GM04504 (cell line): ENCODE results near the gene DMRT2.

Source experiments
- DNase-seq: peaks from one replicate; pipeline ENCODE4 v3.0.0-alpha.2; 2012; ENCODE audit warnings: low read depth

DMRT2 gene

DNA sequence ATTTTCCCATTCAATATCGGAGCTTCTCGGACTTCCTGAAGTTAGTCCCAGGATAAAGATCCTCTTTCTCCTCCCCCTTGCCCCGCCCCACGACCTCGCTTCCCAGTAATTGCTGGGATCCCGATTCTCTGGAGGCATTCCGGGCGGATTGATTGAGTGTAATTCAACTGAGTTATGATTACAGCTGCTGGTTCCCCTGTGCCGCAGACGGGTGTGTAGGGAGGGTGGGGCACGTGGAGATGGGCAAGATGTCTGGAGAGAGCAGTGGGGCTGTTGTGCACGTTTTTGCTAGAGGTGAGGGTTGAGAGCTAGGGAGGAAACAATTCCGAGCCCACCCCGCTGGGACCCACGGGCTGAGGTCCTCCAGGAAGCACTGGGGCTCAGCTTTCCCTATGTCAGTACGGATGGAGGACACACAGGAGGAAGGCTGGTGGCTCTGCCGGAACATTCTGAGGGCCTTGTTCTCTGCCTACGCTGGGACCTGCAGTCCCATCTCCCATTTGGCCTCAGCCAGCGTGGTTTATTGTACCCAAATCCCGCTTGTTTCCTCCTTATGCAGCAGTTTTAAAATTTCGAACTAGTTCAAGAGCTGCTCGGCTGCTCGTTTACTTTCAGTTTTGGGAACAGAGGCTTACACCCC lies 2.4 kb upstream of the DMRT2 start:
- no peak for DNase-seq

DNA sequence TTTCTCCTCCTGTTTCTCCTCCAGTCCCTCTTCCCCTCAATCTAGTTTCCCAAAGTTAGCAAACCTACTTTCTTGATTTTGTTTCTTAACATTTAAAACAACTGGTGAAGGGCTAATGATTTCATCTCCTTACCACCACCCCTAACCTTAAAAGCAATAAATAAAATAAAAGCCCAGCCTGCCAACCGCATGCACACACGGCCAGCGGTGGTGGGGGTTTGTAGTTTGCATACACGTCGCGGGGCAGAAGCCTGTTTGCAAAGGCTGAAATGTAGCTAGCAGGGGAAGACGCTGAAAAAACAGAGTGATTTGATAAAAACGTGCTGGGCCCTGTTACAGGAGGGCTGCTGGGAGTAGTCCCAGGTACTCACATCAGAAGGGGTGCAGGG lies 1.9 kb upstream of the DMRT2 start:
- no peak for DNase-seq

DNA sequence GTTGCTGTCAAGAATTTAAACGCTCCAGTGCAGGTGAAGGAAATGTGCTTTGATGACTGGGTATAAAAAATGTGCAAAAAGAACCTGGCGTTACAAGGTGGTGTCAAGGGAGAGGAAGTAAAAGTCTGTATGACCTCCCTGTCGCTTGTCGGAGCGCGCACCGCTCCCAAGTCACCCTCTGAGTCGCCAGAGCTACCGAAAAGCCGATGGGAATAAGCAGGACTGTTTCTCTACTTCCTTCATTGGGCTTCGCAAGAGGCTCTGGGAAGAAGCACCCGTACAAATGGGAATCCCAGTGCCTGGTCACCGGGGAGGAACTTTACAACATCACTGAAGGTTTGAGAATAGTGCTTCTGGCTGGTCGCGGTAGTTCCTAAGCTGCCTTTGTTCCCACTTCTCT lies 1.3 kb upstream of the DMRT2 start:
- DNase-seq, result no peak

DNA sequence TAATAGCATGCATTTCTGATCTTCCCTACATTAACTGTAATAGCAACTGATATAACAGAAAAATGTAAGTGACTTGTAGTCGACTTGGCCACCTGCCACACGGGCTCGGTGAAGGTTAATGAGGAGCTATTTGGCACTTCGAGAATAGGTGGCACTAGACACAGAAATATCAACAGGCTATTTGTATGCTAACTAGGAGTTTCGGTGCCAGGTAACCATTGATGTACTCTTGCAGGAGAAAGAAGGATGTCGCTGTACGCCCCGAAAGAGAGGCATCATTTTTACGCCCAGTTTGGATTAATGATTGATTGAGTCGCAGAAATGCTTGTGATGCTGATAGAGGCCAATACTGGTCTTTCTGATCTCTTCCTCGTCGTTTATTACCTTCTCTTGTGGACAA lies 516 bp upstream of the DMRT2 start:
- no peak for DNase-seq

DNA sequence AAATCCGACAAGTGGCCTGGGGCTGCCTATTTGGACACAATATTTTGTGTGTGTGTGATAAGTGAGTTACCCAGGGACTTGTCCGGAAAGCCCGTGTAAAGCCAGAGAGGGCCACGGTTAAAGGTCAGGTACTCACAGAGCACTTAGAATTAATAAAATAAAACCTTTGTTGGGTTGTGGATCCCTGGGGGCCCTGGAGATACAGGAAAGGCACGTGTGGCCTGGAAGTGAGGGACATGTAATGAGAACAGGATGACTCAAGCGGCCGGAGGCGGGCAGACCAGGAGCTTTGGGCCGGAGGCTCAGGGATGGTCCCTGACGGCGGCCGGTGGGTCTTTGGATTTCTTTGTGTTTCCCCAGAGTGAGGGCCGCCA lies 1.0 kb downstream of the DMRT2 start:
- DNase-seq, result no peak

DNA sequence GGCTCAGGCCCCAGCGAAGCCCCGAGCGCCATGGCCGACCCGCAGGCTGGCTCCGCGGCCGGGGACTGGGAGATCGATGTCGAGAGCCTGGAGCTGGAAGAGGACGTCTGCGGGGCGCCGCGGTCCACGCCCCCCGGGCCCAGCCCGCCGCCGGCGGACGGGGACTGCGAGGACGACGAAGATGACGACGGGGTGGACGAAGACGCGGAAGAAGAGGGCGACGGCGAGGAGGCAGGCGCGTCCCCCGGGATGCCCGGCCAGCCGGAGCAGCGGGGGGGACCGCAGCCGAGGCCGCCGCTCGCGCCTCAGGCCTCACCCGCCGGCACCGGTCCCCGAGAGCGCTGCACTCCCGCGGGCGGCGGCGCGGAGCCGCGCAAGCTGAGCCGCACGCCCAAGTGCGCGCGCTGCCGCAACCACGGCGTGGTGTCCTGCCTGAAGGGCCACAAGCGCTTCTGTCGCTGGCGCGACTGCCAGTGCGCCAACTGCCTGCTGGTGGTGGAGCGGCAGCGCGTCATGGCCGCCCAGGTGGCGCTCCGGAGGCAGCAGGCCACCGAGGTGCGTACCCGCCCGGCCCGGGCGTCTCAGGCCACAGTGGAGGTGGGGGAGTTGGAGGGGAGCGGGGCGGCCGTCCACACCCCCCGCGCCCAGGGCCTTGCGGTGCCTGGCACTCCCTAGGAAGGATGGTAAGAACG lies 1.6 kb downstream of the DMRT2 start:
- DNase-seq, result no peak

DNA sequence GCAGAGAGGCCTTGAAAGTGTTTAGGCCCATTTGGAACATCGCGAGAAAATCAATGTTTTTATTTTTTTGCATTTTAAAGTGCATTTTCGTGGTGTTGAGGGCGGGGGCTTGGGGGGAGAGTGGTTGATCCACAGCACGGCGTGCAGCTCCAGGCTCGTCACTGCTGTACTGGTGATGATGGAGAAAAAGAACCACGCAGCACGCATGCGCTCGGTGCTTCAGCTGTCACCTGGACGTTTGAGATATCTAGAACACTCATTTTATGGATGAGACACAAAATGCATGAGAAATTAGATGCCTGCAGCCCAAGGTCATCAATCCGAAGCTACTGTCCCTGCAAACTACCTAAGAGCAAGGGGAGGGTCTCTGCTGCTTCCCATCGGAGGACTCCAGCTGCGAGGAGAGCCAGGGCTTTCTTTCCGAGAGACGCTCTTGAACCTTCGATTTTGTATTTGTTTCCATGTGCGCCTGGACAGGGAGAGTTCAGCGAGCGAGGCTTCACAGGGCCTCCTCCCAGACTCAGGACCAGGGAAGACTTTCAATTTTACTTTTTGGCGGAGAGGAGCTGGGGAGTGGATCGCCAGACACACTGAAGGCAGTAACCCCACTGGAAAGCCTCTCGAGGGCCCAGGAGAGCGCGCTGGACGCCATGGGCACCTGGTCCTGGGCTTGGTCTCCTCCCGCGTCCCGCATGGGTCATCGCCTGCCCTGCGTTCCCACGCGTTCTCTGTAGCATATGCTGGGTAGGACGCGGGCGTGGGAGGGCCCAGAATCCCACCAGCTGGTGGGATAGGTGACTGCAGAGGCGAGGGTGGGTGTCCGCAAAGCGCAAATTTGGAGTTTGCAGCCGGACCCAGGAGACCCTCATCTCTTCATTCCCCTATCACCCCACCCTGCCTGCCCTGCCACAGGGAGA lies 2.5 kb downstream of the DMRT2 start:
- DNase-seq, result no peak

DNA sequence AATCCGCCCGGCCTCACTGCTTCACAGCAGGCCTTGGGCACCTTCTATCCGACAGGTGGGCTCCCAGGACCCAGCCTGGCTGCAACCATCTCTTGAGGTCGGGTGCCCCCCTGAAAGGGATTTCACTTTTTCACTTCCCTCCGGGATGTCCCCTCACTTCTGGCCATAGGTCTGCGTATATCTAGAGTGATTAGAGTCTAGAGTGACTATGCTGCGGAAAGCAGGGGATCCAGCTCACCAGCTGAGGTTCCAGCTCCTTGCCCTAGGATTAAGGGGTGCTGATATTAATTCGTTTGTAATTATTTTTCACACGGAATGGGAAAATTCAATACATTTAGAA lies 3.1 kb downstream of the DMRT2 start:
- DNase-seq, result no peak

DNA sequence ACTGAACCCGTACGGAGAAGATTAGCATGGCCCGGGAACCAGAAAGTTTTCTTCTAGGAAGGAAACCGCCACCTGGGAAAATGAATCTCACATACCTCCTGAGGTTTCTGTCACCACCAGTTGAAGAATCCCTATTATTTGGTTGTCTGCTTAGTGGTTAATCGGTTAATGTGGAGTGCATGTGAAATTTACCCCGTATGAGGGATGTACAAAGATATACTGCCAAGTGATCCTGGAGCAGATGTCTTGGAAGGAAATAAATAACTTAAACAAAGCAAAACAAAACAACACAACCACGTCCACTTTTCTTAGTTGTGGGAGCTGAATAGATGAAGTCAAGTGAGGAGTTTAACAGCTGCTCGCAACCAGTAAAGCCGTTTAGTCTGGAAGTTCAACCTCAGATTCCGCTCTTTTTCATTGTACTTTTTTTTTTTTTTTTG lies 3.8 kb downstream of the DMRT2 start:
- no peak for DNase-seq

DNA sequence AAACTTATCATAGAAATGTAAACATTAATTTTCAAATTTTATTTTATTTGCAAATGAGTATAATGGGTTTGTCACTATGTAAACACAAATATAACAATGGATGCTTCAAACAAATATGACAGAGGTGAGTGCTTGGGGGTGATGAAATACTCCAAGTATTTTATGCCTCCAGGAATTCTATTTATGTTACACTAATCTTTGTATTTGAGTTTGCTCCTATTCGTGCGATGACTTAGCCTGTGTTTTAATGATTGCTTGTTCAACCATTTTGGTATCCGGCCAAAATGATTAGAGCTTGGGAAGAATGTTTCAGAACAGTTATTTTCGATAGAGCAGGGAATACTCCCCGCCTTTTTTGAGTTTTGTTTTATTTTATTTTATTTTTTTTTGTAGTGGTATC lies 5.0 kb downstream of the DMRT2 start:
- DNase-seq, result no peak

DNA sequence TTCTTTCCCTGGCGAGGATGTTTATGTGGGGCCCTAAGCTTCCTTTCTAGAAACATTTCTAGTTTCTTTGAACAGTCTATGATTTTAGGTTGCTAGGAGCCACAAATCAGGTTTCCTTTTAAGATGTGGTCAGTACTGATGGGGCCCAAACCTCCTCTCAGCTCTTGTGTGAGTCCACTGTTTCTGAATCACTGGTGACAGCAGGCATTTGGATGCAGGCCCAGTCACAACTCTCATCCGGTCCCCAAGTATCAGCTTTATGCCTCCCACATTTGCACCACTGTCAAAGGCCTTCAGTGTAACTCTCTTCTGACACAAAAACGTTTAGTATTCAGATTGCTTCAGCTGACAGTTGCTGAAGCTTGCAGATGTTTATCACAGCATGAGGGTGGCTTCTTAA lies 7.8 kb downstream of the DMRT2 start:
- DNase-seq, result no peak

DNA sequence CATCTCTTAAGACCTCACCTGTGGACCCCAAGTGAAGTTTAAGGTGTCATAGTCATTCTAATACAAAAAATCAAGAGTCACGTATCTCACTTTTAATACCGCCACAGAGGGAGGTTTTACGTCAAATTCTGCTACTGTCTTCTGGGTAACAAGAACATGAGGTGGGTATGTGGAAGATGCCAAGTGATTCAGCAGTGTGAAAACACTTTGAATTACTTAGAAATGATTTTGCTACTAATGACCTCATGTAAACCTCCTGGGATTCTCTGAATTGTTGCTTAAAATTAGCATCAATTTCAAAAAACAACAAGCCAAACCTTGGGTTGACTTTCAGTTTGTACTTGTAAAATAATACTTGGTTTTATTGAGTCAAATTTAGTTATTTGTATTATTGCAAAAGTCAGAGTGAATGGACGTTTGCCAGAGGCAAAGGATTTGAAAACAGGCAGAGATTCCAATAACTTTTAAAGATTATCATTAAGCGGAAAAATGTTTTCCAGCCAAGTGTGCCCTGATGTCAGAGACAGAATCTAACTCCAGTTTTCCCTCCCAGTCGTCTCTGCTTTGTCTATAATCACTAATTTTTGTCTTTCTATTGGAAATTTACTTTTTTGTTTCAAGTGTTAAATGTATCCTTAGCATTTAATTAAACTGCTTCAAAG lies 8.8 kb downstream of the DMRT2 start:
- DNase-seq, result no peak

DNA sequence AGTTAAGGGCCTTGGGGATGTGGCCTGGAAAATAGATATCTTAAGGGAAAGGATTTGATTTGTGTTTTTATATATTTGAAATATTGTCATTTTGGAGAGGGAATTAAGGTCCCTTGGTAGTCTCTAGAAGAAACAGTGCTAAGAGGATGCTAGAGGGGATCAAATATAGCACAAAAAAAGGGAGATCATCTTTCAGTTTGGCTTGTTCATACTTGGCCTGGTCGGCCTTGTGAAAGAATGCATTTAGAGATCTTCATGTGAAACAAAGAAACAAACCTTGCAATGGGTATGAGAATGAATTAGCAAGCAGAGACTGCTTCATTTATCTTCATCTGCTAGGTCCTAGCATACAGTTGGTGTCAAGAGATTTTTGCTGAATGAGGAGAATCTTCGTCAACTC lies 15.0 kb downstream of the DMRT2 start:
- no peak for DNase-seq

DNA sequence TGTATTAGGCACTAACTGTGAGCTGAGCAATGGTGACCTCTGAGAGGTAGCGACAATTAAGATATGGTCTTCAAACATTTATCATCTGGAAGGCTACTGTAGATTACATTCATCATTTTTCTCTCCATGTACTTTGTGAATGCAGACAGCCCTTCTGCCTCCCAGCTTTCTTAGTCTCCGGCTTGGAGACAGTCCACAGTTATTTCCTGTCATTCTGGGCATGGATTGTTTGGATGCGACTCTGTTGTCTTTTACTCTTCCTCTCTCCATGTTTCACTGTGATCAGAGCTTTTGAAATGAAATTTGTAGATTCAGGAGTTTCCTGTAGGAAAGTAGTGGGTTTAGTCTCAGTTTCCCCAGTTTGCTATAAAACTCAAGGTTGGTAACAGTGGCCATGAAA lies 20.5 kb downstream of the DMRT2 start:
- DNase-seq, result no peak

DNA sequence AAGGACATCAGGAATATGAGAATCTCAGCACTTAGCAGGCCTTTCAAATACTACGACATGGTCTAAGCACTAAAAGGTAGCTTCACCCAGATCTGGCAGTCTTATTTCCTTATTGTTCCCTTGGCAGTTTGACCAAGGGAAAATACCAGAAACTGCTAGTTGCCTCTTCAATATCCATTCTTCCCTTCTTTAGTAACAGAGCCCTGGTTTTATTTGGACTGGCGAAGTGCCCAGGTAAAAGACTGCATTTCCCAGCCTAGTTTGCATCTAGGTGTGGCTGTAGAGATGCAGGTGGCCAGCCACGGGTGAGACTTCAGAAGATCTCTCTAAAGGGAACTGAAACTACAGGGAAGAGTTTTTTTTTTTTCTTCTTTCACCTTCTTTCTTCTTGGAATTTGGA lies 21.6 kb downstream of the DMRT2 start:
- DNase-seq, result no peak

DNA sequence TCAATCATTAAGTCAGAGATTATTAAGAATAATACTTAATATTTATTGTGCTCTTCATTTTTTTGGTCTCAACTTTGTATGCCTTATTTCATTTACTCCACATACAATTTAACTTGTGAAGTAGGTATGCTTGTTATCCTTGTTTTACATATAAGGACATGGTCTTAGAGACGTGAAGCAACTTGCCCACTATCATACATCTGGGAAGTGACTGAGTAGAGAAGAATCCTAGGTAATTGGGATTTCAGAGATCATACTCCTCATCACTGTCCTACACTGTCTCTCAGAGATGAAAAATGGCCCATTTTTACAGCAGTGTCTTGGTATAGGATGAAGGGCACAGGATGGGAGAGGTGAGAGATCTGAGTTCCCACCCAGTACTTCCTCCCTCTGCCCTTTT lies 23.3 kb downstream of the DMRT2 start:
- no peak for DNase-seq

DNA sequence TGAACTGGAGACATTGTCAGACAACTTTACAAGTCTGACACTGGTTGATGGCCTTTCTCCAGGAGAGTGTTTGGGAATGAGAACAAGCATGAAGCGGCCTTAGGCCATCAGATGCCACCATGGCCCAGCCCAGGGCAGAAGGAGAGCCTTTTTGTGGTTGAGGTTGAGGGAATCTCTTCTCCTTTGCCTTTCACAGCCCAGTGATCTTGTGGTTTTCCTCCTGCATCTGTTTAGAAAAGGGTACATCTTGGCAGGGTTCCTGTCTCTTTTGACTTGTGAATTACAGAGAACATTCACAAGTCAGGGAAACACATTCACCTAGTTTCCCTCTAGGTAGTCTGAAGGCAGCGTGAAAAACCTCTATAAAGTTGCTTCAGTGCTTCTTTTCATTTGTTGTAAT lies 27.5 kb downstream of the DMRT2 start:
- DNase-seq, result no peak

DNA sequence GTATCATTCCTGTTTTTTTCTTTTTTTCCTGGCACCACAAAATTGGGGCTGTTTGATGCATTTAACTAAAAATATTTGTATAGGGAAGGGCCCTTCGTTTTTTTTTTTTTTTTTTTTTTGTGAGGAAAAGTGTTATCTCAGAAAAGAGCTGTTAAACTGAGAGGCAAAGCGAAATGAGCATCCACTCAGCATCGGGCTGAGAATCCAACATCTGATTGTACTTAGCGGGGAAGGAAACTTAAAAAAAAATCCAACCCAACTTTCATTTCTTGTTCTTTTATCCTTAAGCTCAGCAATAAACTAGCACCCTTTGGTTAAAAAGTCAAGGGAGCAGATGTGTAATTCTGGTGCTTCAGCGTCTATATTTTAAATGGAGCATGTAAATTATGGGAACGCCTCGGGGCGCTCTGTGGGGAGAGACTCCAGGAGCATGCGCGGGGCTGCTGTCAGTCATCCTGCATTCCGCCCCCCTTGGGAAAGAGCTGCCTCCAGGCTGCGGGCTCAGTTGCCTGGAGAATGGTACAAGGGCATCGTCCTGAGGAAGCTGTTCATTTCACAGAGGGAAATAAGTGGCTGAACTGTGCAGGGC lies 33.3 kb downstream of the DMRT2 start:
- peak; percentile 4 for DNase-seq

DNA sequence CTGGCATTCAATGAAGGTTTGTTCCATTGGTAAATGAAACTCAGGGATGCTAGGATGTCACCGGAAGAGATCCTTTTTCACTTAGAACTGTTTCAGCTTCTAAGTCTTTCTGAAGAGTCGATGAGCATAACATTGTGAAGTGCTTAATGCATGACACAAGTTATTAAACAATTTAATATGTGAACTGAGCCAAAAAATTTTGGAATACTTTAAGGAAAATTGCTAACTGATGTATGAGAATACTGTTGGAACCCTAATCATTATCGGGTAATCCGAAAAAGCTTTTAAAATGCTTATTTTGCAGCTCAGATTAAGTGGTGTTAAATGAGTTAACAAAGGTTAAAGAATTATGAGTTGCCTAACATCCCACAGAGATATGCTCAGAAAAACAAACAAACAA lies 34.9 kb downstream of the DMRT2 start:
- no peak for DNase-seq

DNA sequence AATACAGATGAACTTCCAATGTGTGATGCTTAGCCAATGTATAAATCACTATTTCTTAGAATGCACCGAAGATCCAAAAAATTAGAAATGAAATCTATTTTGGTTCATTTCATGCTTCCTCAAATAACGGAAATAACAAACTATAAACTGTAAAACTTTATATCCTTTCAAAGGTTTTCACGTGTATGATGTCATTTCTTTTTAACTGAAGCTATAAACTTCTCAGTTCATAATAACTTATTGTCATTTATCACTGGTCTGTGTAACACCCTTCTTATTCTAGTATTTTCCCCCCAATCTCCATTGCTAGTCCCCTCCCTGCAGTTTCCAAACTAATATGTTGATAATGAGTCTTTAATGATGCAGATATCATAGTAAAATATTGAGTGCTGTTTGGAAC lies 36.4 kb downstream of the DMRT2 start:
- DNase-seq, result no peak

DNA sequence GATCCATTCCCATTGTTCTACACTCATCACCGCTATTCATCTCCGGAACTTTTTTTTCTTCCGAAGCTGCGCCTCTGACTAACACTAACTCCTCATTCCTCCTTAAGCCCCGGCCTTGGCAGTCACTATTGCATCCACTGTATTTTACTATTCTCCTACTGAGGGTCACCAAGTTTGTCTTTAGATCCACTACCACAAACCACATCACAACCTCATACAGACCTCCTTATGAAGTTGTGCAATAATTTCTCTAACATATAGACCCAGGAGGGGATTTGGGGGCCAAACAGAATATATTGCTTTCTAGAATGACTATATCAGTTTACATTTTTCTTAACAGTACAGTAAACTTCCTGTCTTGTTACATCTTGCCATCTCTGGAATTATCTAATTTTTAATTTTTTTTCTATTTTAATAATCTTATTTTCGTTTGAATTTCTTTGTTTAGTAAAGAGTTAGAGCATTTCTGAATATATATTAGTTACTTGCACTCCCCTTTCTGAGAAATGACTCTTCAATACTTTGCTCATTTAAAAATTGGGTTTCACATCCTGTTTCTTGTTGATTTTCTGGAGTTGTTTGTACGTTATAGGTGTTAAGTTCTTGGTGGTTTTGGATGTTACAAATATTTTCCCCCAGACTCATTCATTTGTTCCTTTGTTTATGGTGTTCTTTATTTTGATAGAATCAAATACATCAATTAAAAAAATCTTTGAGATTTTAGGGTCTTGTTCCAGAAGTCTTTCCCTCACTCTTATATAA lies 37.1 kb downstream of the DMRT2 start:
- no peak for DNase-seq

DNA sequence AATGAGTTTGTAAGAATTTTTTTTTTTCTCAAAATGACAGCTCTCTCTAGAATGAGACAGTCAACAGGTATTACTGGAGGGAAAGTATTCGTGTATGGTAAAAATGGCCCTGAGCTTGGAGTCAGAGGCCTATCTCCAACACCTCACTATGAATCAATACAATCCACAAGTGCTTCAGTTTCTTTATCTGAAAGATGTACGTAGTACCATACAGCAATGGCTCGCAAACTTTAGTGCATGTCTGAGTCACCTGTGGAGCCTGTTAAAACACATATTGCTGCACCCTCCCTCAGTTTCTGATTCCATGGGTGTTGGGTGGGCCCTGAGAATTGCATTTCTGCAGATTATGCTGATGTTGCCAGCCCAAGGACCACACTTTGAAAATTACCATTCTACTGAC lies 44.6 kb downstream of the DMRT2 start:
- no peak for DNase-seq
